ENCODE results near the gene CHGA.

DNA sequence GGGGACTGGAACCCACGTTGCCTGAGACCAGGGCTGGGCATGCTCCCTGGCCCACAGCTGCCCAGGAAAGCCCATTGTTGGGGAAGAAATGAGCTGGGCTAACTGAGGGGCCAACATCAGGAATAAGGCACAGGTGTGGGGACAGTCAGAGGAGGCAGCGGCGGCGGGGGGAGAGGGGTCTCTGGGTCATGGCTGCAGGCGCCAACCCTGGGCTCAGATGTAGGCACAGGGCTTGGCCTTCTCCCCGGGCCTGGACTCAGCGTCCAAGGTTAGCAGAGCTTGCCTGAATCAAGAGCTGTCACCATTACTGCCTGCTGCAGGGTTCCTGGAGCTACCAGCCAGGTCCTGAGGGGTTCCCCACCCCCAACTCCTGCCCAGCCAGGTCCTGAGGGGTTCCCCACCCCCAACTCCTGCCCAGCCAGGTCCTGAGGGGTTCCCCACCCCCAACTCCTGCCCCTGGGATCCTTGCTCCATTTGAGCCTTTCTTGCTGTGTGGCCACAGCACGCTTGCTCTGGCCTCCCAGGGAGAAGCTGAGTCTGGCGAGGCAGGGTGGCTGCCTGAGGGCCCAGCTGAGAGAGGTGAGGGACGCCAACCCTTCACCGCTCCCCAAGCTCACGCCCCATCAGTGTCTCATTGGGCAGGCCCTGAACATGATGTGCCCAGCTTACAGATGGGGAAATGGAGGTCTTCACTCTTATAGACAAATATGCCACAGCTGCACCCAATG lies 6.2 kb downstream of the CHGA start:
- TF ChIP-seq, protein P1, sequence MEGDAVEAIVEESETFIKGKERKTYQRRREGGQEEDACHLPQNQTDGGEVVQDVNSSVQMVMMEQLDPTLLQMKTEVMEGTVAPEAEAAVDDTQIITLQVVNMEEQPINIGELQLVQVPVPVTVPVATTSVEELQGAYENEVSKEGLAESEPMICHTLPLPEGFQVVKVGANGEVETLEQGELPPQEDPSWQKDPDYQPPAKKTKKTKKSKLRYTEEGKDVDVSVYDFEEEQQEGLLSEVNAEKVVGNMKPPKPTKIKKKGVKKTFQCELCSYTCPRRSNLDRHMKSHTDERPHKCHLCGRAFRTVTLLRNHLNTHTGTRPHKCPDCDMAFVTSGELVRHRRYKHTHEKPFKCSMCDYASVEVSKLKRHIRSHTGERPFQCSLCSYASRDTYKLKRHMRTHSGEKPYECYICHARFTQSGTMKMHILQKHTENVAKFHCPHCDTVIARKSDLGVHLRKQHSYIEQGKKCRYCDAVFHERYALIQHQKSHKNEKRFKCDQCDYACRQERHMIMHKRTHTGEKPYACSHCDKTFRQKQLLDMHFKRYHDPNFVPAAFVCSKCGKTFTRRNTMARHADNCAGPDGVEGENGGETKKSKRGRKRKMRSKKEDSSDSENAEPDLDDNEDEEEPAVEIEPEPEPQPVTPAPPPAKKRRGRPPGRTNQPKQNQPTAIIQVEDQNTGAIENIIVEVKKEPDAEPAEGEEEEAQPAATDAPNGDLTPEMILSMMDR (IDR thresholded peaks at IDR 0.05), result no peak
- TF ChIP-seq POLR2A (IDR thresholded peaks at IDR 0.05), result no peak

Measured in prostate gland (tissue), 2 donors.